Measurements from ENCODE around the gene PTGIS.

DNA sequence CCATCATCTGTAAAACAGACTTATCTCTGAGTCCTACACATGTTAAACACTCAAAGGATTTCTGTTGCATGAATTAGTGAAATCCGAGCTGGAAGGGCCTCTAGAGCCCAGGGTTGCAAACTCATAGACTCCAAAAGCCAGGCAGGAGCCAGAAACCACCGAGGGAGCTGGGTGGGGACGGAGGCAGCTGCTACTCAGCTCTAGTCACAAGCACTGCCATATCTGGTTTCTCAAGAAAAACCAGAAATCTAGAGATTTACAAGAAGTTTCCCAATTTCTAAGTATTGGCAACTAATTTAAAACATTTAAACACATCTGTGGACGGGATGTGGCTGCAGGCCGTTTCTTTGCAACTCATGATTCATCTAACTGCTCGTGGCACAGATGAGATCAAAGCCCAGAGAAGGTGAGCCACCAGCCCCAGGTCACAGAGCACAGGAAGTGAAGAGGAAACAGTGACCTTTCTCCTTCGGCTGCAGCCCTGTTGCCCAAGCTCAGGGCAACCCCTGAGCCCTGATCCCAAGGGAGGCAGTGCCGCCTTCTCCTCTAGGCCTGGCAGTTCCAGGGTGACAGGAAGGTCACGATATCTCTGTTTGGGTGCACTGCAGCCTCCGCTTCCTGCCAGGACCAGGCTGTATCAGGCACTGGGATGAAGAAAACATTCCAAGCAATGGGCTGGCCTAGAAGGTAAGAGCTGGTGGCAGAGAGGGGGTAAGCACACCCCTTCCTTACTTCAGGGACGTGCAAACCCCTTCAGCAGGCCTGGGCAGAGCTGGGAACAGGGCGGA lies 26.4 kb upstream of the PTGIS start:
- TF ChIP-seq, protein P1, sequence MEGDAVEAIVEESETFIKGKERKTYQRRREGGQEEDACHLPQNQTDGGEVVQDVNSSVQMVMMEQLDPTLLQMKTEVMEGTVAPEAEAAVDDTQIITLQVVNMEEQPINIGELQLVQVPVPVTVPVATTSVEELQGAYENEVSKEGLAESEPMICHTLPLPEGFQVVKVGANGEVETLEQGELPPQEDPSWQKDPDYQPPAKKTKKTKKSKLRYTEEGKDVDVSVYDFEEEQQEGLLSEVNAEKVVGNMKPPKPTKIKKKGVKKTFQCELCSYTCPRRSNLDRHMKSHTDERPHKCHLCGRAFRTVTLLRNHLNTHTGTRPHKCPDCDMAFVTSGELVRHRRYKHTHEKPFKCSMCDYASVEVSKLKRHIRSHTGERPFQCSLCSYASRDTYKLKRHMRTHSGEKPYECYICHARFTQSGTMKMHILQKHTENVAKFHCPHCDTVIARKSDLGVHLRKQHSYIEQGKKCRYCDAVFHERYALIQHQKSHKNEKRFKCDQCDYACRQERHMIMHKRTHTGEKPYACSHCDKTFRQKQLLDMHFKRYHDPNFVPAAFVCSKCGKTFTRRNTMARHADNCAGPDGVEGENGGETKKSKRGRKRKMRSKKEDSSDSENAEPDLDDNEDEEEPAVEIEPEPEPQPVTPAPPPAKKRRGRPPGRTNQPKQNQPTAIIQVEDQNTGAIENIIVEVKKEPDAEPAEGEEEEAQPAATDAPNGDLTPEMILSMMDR (IDR thresholded peaks at IDR 0.05), result no peak
- no peak for TF ChIP-seq POLR2A (IDR thresholded peaks at IDR 0.05)

Data from esophagus squamous epithelium (tissue), 4 donors.